IMR-90 (cell line): ENCODE results near the gene TPO.

ENCODE experiments used
- BHLHE40 ChIP-seq: fragments of 150-350 bp; IDR thresholded peaks from 2 replicates; pipeline ENCODE4 v1.6.1; 2016; ENCODE audit warnings: mild to moderate bottlenecking, low read depth, low read length
- CEBPB ChIP-seq: IDR thresholded peaks from 2 replicates; pipeline ENCODE4 v1.6.1; 2012; ENCODE audit warnings: low read depth, low read length, improper control_type of control experiment
- CTCF ChIP-seq: conservative IDR thresholded peaks from 2 replicates; pipeline ENCODE4 v1.5.1; 2012; ENCODE audit warnings: mild to moderate bottlenecking, low read depth, low read length, improper control_type of control experiment
- ELK1 ChIP-seq: fragments of 150-350 bp; IDR thresholded peaks from 2 replicates; pipeline ENCODE4 v1.6.1; 2016; ENCODE audit warnings: low read depth, mild to moderate bottlenecking, low read length, moderate library complexity, borderline replicate concordance
- FOS ChIP-seq: fragments of 150-350 bp; IDR thresholded peaks from 2 replicates; pipeline ENCODE4 v1.6.1; 2016; ENCODE audit warnings: low read depth, low read length
- MAFK ChIP-seq: IDR thresholded peaks from 2 replicates; pipeline ENCODE4 v1.6.1; 2012; ENCODE audit warnings: low read depth, low read length, improper control_type of control experiment
- MAZ ChIP-seq: IDR thresholded peaks from 2 replicates; pipeline ENCODE4 v1.6.1; 2012; ENCODE audit warnings: low read depth, mild to moderate bottlenecking, low read length, improper control_type of control experiment, moderate library complexity, borderline replicate concordance
- MXI1 ChIP-seq: IDR thresholded peaks from 2 replicates; pipeline ENCODE4 v1.6.1; 2012; ENCODE audit warnings: low read depth, mild to moderate bottlenecking, low read length, moderate library complexity, borderline replicate concordance
- POLR2A ChIP-seq: IDR thresholded peaks from 2 replicates; pipeline ENCODE4 v1.6.1; 2012; ENCODE audit warnings: mild to moderate bottlenecking, low read depth, low read length
- RAD21 ChIP-seq: IDR thresholded peaks from 2 replicates; pipeline ENCODE4 v1.6.1; 2012; ENCODE audit warnings: low read length, improper control_type of control experiment
- RCOR1 ChIP-seq: IDR thresholded peaks from 2 replicates; pipeline ENCODE4 v1.6.1; 2012; ENCODE audit warnings: mild to moderate bottlenecking, low read length, improper control_type of control experiment; ENCODE audit not compliant: insufficient replicate concordance
- RFX5 ChIP-seq: IDR thresholded peaks from 2 replicates; pipeline ENCODE4 v1.8.0; 2012; ENCODE audit warnings: low read depth, mild to moderate bottlenecking, low read length, moderate library complexity
- SMC3 ChIP-seq: fragments of 150-350 bp; IDR thresholded peaks from 2 replicates; pipeline ENCODE4 v1.6.1; 2016; ENCODE audit warnings: low read depth, mild to moderate bottlenecking, antibody characterized with exemption, low read length, moderate library complexity
- USF2 ChIP-seq: fragments of 150-350 bp; IDR thresholded peaks from 2 replicates; pipeline ENCODE4 v1.6.1; 2017; ENCODE audit warnings: mild to moderate bottlenecking, antibody characterized with exemption, low read length, low read depth

- TF ChIP-seq USF2 (no peak), CTCF (no peak), MXI1 (no peak), ELK1 (no peak), RCOR1 (no peak), POLR2A (no peak), MAZ (no peak), CEBPB (no peak), MAFK (no peak), SMC3 (no peak), FOS (no peak), RAD21 (no peak), RFX5 (no peak), BHLHE40 (no peak)
Observed at GRCh38 chr2:1397350-1397749, 15.9 kb upstream of the TPO start.
